HG03139 (cell line): ENCODE data around the gene SBNO1.
"Not testable (repeated sequence)": the region's sequence is repeated elsewhere in the genome, so short reads cannot be mapped to it uniquely, and the experiment has no call there.

Source experiments
- ATAC-seq: cut with Tn5 transposase; IDR thresholded peaks from one replicate; pipeline ENCODE4 v1.9.1; 2021; ENCODE audit not compliant: unreplicated experiment

SBNO1 gene

DNA sequence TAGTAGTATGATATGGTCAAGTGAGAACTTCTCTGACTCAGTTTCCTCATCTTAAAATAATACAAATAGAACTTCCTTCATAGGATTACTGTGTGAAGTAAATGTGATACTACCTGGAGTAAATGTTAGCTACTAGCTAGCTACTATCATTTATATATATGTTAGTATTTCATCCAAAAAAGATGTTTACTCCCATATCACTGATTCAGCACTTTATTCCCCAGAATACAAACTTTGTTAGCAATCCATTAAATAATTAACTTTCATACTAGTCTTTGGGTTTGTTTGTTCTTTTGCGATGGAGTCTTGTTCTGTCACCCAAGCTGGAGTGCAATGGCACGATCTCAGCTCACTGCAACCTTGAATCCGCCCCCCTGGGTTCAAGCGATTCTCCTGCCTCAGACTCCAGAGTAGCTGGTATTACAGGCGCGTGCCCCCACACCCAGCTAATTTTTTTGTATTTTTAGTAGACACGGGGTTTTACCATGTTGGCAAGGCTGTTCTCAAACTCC is 8.4 kb downstream of the SBNO1 start:
- no peak for ATAC-seq

DNA sequence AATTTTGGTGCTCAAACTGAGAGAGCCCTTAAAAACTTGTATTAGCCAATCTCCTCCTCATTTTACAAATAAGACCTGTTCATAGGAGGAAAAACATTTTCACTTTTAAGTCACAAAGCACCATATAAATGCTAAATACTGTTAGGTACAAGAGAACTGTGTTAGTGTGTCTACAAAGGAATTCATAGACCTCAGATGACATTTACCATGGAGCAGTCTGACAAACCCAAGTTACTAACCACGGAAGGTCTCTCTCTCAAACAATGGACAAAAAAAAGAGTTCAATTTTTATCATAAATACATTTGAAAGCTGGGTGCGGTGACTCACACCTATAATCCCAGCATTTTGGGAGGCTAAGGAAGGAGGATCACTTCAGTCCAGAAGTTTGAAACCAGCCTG is 10.0 kb downstream of the SBNO1 start:
- ATAC-seq = no peak

- no peak for ATAC-seq
Measured at GRCh38 chr12:123351349-123351748, 13.3 kb downstream of the SBNO1 start.

DNA sequence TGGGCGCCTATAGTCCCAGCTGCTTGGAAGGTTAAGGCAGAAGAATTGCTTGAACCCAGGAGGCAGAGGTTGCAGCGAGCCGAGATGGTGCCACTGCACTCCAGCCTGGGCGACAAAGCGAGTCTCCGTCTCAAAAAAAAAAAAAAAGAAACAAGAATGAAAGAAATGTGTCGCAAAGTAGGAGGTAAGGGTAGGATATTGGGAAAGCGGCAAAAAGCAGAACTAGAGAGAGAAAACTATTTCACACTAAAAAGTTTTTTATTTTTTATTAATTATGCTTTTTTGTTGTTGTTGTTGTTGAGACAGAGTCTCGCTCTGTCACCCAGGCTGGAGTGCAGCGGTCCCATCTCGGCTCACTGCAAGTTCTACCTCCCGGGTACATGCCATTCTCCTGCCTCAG is 17.7 kb downstream of the SBNO1 start:
- no peak for ATAC-seq

DNA sequence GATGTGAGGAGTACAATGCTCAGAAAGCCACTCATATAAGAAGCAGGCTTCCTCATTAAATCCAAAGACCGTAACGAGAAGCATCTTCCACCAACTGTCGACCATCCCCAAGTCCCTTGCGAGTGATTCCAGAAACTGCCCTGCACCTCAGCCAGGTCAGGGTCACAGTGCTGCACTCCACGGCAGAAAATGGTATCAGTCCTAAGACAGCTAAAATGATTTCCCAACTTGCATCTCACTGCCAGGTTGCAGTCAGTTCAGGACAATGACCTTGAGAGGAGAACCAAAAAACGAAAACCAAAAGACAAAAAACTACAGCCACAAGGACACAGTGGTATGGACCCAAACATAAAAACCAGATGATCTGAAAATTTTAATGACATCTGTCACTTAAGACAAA is 20.6 kb downstream of the SBNO1 start:
- no peak for ATAC-seq

- ATAC-seq = no peak
Measured at GRCh38 chr12:123337070-123337469, 27.6 kb downstream of the SBNO1 start.

DNA sequence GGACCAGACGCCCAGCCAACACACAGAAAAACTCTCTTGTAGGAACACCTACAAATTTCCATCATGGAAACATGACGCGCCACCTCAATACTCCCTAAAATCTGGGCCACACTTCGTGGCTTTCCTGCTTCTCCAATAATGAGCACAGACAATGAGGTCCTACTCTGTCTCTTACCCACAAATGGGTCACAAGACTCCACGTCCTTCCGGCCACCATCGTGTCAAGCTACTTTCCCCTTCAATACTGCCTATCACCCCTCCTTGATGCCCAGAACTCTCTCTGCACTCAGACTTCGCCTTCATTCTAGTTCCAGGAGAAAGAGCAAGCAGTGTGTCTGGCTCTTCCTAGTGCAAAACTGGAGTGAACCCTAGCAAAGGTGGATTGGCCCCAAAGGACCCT is 28.1 kb downstream of the SBNO1 start:
- no peak for ATAC-seq

DNA sequence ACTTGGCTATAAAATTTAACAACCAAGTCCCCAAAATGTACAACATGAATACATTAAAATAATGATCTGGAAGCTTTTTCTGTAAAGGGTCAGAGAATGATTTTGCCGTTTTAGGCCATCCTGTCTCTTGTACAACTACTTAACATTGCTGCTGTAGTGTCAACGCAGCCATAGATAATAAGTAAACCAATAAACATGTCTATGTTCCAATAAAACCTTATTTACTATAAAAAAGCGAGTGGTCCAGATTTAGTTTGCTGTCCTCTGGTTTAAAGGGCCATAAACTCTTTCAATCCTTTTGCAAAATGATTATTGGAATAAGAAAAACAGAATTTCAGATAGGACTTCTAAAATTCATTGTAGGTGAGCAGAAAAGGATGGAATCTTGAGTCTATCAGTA is 29.2 kb downstream of the SBNO1 start:
- no peak for ATAC-seq

GRCh38 chr12:123329799-123330198 is 34.8 kb downstream of the SBNO1 start:
- no peak for ATAC-seq

DNA sequence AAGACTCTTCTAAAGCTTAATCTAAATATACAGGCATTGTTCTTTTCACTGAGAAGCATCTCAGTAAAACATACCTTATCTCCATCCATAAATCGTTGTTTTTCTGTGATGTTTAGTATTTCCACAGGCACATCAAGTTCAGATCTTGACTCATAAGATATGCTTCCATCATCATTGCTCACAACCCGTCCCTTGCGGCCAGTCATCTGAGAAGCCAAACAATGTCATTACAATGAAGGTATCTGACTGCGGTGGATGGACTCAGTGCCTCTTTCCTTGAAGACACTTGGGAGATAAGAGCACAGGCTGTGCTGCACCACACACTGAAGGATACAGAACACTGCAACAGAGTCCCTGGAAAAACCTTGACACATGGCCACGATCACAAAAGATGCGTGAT is 44.8 kb downstream of the SBNO1 start:
- ATAC-seq = no peak

- ATAC-seq = no peak
Measured at GRCh38 chr12:123319273-123319672, 45.4 kb downstream of the SBNO1 start.

GRCh38 chr12:123313046-123313445 is 51.6 kb downstream of the SBNO1 start:
- ATAC-seq = not testable (repeated sequence)

DNA sequence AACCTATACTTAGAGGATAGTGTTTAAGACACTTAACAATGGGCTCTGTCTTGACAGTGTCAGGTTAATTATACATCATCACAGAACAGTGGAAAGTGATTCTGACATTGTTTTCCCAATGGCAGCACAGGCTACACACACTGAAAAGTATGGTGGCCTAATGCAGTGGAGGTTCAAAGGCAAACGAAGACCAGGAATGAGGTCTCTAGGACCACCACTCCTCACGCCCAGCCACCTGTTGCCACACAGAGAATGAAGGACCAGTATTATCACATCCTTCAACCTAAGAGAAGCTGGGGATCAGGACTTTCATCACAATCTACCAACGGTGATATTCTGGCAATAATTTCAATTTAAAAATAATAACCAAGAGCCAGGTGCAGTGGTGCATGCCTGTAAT is 58.4 kb downstream of the SBNO1 start:
- ATAC-seq = no peak

DNA sequence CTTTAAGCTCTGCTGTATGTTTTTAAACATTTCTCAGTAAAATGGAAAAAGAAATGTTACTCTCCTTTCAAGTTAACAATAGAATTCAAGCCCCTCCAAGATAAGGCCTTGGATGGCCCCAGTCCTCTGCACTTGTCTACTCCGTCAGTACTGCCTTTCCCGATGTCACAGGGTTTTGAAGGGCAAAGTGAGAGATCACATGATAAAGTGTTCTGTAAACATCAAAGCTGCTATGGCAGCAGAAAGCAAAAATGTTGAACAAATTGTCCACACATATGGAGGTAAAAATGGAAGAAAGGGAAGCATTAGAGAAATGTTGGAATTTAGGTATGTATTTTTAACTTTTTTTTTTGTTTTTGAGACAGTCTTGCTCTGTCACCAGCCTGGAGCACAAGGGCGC is 59.5 kb downstream of the SBNO1 start:
- ATAC-seq = no peak

- ATAC-seq = no peak
Measured at GRCh38 chr12:123293178-123293760, 71.4 kb downstream of the SBNO1 start.

DNA sequence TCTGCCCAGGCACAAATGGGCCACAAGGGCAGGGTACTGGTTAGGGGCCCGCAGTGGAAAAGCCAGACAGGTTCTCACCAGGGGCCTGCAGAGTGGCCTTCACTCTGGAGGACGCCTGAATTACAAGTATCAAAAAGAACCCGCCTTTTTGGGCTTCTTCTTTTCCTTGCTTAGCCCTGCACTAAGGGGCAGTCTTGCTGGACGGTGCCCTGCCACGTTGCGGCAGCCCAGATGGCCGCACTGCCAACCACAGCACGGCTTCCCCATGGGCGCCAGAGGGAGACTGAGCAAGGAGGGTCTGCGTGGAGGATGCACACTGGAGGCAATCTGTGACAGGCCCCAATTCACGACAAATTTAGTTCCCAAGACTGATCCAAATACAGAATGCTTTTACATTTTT is 74.7 kb downstream of the SBNO1 start:
- no peak for ATAC-seq

GRCh38 chr12:123288751-123289346 is 75.8 kb downstream of the SBNO1 start:
- ATAC-seq = no peak

DNA sequence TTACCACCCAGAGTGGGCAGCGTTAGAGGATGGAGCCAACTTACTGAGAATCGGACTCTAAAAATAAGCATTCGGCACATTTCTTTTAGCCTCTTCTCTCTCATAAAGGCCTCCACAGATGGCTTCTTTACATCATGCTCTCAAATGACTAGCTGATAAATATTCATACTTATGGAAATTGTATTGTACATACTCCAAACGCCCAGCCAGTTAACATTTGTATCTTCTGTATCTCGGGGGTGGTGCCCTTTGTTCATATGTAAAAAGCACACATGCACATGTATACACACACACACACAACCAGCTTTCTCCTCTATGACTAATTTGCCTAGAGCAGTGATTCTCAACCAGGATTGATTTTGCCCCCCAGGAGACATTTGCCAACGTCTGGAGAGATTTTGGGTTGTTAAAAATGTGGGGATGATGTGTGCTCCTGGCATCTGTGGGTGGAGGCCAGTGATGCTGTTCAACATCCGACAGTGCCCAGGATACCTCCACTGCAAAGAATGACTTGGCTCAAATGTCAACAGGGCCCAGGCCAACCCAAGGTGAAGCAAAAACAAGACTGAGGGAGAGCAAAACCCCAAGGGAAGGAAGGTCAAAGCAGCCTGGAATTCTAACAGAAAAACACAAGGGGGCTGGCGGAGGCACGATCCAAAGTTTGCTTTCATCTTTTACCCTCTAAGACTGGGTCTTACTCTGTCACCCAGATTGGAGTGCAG is 77.8 kb downstream of the SBNO1 start:
- no peak for ATAC-seq

DNA sequence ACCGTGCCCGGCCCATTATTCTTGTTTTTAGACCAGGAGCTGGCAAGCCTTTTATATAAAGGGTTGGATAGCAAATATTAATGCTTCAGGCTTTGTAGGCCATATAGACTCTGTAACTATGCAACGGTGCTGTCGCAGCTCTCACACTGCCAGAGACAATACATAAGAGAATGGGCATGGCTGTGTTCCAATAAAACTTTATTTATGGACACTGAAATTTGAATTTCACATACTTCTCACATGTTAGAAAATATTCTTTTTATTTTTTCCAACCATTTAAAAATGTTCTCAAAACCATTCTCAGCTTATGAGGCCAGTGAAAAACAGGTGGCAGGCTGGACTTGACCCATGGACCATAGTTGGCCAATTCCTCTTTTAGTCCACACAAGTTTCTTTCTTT is 80.0 kb downstream of the SBNO1 start:
- no peak for ATAC-seq

DNA sequence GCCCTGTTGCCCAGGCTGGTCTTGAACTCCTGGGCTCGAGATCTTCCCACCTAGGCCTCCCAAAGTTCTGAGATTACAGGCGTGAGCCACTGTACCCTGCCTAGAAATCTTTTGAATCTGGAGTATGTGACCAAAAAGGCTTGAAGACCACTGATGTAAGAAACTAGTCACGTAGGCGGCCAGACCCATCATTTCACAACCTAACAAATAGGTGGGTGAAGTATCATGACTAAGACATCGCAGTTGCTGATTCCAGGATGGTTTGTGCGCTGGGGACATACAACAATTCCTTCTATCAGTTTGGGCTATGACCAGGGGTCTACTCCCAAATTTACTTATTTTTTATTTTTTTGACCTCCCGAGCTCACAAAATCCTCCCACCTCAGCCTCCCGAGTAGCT is 81.2 kb downstream of the SBNO1 start:
- ATAC-seq = no peak

GRCh38 chr12:123282111-123282510 is 82.5 kb downstream of the SBNO1 start:
- ATAC-seq = no peak

- ATAC-seq = no peak
Measured at GRCh38 chr12:123280971-123281370, 83.7 kb downstream of the SBNO1 start.
